WTC11 (cell line): ENCODE data around the gene CSAG2. TPM values are rescaled to one million over a fixed set of nuclear protein-coding genes. Genes with fewer than 3 reads are reported as not detected.
"Not testable (repeated sequence)": the region's sequence is repeated elsewhere in the genome, so short reads cannot be mapped to it uniquely, and the experiment has no call there.

Experiments used
- ATAC-seq: fragments of 200-7000 bp; cut with Tn5 transposase; 2 replicates; pipeline ENCODE4 v1.10.0; 2021; ENCODE audit warnings: mild to moderate bottlenecking, moderate library complexity
- CTCF ChIA-PET: fragments of 300-600 bp; sonication (Branson Sonifier 250); formaldehyde crosslinking; loops from one replicate; lab custom pipeline; 2021; ENCODE audit warnings: antibody characterized with exemption; lab: Charles Lee
- POLR2A ChIA-PET: fragments of 350-600 bp; sonication (Branson Sonifier 250); formaldehyde crosslinking; loops from one replicate; lab custom pipeline; 2021; ENCODE audit warnings: antibody characterized with exemption; lab: Charles Lee
- DNase-seq: peaks from one replicate; pipeline ENCODE4 v3.0.0; 2021; ENCODE audit warnings: low spot score
- H3K27ac Mint-ChIP-seq: 2 replicates; pipeline ENCODE4 v1.8.0; 2021; ENCODE audit warnings: mixed read lengths
- H3K27me3 Mint-ChIP-seq: 2 replicates; pipeline ENCODE4 v1.8.0; 2021; ENCODE audit warnings: low read depth, mild to moderate bottlenecking, moderate library complexity, mixed read lengths
- H3K36me3 Mint-ChIP-seq: 2 replicates; pipeline ENCODE4 v1.8.0; 2021; ENCODE audit warnings: mixed read lengths
- H3K4me1 Mint-ChIP-seq: 2 replicates; pipeline ENCODE4 v1.8.0; 2022; ENCODE audit warnings: mixed read lengths
- H3K4me3 Mint-ChIP-seq: 2 replicates; pipeline ENCODE4 v1.8.0; 2021; ENCODE audit warnings: mild to moderate bottlenecking, moderate library complexity, mixed read lengths
- H3K9me3 Mint-ChIP-seq: 2 replicates; pipeline ENCODE4 v1.8.0; 2021; ENCODE audit warnings: mixed read lengths
- ATF1 ChIP-seq: sonication (generic); formaldehyde crosslinking; IDR thresholded peaks from 2 replicates; pipeline ENCODE4 v1.8.1; 2023; ENCODE audit warnings: mild to moderate bottlenecking, moderate library complexity, missing genetic modification reagents
- CREB1 ChIP-seq: sonication (generic); formaldehyde crosslinking; IDR thresholded peaks from 2 replicates; pipeline ENCODE4 v1.8.0; 2023; ENCODE audit warnings: mild to moderate bottlenecking, missing genetic modification reagents
- ESRRA ChIP-seq: sonication (generic); formaldehyde crosslinking; IDR thresholded peaks from 2 replicates; pipeline ENCODE4 v1.8.1; 2022; ENCODE audit warnings: mild to moderate bottlenecking, missing genetic modification reagents, borderline replicate concordance
- FOXP1 ChIP-seq: sonication (generic); formaldehyde crosslinking; IDR thresholded peaks from 2 replicates; pipeline ENCODE4 v1.8.0; 2022; ENCODE audit warnings: missing genetic modification reagents, mild to moderate bottlenecking, moderate library complexity, borderline replicate concordance
- IRF2 ChIP-seq: sonication (generic); formaldehyde crosslinking; IDR thresholded peaks from 2 replicates; pipeline ENCODE4 v1.8.0; 2022; ENCODE audit warnings: low read depth, missing genetic modification reagents, borderline replicate concordance
- KAT7 ChIP-seq: sonication (generic); formaldehyde crosslinking; IDR thresholded peaks from 2 replicates; pipeline ENCODE4 v1.8.1; 2023; ENCODE audit warnings: missing genetic modification reagents, mild to moderate bottlenecking, borderline replicate concordance
- NFYB ChIP-seq: sonication (generic); formaldehyde crosslinking; conservative IDR thresholded peaks from 2 replicates; pipeline ENCODE4 v1.8.0; 2022; ENCODE audit warnings: low read depth, missing genetic modification reagents
- TEAD4 ChIP-seq: sonication (generic); formaldehyde crosslinking; IDR thresholded peaks from 2 replicates; pipeline ENCODE4 v1.8.0; 2022; ENCODE audit warnings: mild to moderate bottlenecking, missing genetic modification reagents
- total RNA-seq: library from RNA; stranded (reverse); gene quantifications from 3 replicates; pipeline ENCODE4 v1.2.3, GENCODE V29; 2021
- TF ChIP-seq, protein P1 (sequence below): fragments of 250-450 bp; sonication (Bioruptor Pico); IDR thresholded peaks from 2 replicates; pipeline ENCODE4 v1.8.0; 2021; ENCODE audit warnings: mild to moderate bottlenecking
- TF ChIP-seq, protein P2 (sequence below): sonication (generic); formaldehyde crosslinking; conservative IDR thresholded peaks from 2 replicates; pipeline ENCODE4 v1.8.1; 2022; ENCODE audit warnings: mild to moderate bottlenecking, missing genetic modification reagents
- TF ChIP-seq, protein P3 (sequence below): sonication (generic); formaldehyde crosslinking; IDR thresholded peaks from 2 replicates; pipeline ENCODE4 v1.8.1; 2022; ENCODE audit warnings: mild to moderate bottlenecking, missing genetic modification reagents, moderate library complexity, borderline replicate concordance
- TF ChIP-seq, protein P4 (sequence below): sonication (generic); formaldehyde crosslinking; IDR thresholded peaks from 2 replicates; pipeline ENCODE4 v1.8.0; 2023; ENCODE audit warnings: mild to moderate bottlenecking, missing genetic modification reagents

CSAG2 gene
- total RNA-seq, 1 experiment from 2014 or later = not detected

DNA sequence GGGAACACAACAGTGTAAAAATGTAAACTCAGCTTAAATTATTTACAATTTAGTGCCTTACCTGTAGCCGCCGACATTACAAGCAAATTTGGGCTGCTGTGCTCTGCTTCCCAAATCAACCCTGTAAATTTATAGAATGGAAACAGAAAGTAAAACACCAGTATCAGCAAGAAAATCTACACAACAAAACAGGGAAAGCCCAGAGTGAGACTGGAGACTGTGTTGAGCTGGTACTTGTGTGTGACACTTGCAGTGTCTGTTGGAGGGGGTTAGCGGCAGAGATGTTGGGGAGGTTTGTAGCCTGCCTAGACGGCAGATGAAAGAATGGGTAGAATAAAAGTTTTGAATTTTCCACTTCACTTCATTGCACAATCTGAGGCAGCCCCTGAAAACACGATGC, 4.1 kb upstream of the CSAG2 start:
- H3K9me3 Mint-ChIP-seq, ATAC-seq, POLR2A ChIA-PET: not testable (repeated sequence)

DNA sequence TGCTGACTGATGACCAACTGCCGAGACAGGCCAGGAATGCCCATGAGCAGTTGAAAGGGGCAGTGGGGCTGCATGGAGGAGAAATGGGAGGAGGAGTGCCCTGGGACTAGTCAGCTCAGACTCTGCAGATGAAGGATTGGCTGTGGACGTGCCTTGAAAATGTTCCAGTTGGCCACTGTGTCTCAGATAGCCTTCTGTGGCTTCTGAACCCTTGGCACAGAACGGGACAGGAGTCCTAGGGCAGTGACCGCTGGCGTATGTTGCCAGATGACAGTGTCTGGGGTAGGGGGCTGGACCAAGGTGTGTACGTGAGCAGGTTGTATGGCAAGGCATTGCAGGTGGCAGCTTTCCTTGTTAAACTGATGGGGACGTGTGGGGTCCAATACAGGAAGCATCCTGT, 2.6 kb downstream of the CSAG2 start:
- ATAC-seq, H3K4me1 Mint-ChIP-seq, H3K4me3 Mint-ChIP-seq, CTCF ChIA-PET, H3K27ac Mint-ChIP-seq, POLR2A ChIA-PET, H3K36me3 Mint-ChIP-seq, H3K27me3 Mint-ChIP-seq, DNase-seq, H3K9me3 Mint-ChIP-seq: not testable (repeated sequence)

More for the DNA sequence above, 4.1 kb upstream of the CSAG2 start:
- H3K4me1 Mint-ChIP-seq, DNase-seq, H3K27ac Mint-ChIP-seq, H3K27me3 Mint-ChIP-seq, H3K36me3 Mint-ChIP-seq, CTCF ChIA-PET, H3K4me3 Mint-ChIP-seq: not testable (repeated sequence)

DNA sequence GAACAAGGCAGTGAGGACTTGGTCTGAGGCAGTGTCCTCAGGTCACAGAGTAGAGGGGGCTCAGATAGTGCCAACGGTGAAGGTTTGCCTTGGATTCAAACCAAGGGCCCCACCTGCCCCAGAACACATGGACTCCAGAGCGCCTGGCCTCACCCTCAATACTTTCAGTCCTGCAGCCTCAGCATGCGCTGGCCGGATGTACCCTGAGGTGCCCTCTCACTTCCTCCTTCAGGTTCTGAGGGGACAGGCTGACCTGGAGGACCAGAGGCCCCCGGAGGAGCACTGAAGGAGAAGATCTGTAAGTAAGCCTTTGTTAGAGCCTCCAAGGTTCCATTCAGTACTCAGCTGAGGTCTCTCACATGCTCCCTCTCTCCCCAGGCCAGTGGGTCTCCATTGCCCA, 8.7 kb downstream of the CSAG2 start:
- CTCF ChIA-PET, POLR2A ChIA-PET, H3K4me1 Mint-ChIP-seq, H3K4me3 Mint-ChIP-seq, ATAC-seq, H3K36me3 Mint-ChIP-seq, H3K27ac Mint-ChIP-seq, H3K9me3 Mint-ChIP-seq, H3K27me3 Mint-ChIP-seq: not testable (repeated sequence)
- DNase-seq = peak; percentile 2

DNA sequence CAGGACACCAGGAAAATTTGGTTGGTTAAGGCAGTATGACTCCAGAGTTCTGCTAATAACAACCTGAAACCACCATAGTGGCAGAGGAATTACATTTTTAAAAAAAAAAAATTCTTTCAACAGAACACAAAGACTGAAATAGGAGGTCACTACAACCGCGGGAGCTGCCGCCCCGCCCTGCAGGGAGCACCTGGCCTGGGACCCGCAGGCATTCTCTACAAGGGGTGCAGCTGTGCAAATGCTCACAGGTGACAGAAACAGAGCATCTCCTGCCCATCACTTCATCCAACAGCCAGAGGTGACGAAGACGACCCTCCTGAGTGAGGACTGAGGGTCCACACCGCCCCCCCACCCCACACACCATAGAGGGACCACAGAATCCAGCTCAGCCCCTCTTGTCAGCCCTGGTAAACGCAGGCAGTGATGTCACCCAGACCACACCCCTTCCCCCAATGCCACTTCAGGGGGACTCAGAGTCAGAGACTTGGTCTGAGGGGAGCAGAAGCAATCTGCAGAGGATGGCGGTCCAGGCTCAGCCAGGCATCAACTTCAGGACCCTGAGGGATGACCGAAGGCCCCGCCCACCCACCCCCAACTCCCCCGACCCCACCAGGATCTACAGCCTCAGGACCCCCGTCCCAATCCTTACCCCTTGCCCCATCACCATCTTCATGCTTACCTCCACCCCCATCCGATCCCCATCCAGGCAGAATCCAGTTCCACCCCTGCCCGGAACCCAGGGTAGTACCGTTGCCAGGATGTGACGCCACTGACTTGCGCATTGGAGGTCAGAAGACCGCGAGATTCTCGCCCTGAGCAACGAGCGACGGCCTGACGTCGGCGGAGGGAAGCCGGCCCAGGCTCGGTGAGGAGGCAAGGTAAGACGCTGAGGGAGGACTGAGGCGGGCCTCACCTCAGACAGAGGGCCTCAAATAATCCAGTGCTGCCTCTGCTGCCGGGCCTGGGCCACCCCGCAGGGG, 10.8 kb downstream of the CSAG2 start, which contains the start of gene MAGEA3:
MAGEA3 (plus strand) TSS at position 843 of the 980 bp plus-strand sequence. CDS start 2,039 bp downstream, outside the sequence.
- H3K4me1 Mint-ChIP-seq, DNase-seq, CTCF ChIA-PET, H3K36me3 Mint-ChIP-seq, H3K27me3 Mint-ChIP-seq, H3K4me3 Mint-ChIP-seq, H3K27ac Mint-ChIP-seq, POLR2A ChIA-PET, H3K9me3 Mint-ChIP-seq, ATAC-seq: not testable (repeated sequence)

DNA sequence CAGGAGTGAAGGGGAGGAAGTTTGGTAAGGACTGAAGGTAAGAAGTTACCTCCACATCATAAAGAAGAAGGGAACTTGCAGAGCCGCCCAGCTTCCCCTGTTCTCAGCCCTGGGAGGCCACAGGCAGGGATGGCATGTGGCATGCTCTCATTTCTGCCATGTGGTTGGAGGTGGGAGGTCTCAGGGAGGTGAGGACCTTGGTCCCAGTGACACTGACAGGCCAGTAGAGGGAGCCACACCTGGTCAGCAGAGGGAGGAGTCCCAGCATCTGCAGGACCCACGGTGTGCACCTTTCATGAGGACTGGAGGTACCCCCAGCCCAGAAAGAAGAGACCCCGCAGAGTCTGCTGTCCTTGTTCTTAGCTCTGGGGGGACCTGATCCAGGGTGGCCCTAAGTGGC, 28.1 kb downstream of the CSAG2 start:
- peak; percentile 98 for ATAC-seq
- H3K27ac Mint-ChIP-seq, DNase-seq, POLR2A ChIA-PET, H3K9me3 Mint-ChIP-seq, H3K4me1 Mint-ChIP-seq, CTCF ChIA-PET, H3K36me3 Mint-ChIP-seq, H3K4me3 Mint-ChIP-seq: not testable (repeated sequence)
- peaks cover 23% of the 10 kb centered on the region for H3K27me3 Mint-ChIP-seq

DNA sequence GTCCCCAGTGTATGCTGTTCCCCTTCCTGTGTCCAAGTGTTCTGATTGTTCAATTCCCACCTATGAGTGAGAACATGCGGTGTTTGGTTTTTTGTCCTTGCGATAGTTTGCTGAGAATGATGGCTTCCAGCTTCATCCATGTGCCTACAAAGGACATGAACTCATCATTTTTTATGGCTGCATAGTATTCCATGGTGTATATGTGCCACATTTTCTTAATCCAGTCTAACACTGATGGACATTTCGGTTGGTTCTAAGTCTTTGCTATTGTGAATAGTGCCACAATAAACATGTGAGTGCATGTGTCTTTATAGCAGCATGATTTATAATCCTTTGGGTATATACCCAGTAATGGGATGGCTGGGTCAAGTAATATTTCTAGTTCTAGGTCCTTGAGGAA, 34.4 kb downstream of the CSAG2 start:
- CTCF ChIA-PET, H3K9me3 Mint-ChIP-seq, H3K27ac Mint-ChIP-seq, H3K36me3 Mint-ChIP-seq, DNase-seq, POLR2A ChIA-PET, H3K4me3 Mint-ChIP-seq, ATAC-seq, H3K4me1 Mint-ChIP-seq: not testable (repeated sequence)
- H3K27me3 Mint-ChIP-seq = peaks cover 37% of the 10 kb centered on the region

DNA sequence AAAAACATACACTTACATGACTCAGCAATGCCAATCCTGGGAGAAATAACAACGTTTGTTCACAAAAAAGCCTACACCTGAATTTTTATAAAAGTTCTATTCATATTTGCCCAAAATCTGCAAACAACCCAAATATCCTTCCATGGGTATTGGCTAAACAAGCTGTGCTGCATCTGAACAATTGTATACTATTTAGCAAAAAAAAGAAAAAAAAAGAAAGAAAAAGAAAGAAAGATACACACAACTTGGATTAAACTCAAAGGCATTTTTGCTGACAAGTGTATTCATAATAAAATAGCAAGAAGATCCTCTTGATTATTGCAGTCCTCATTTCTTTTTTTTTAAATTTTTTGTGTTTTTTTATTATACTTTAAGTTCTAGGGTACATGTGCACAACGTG, 34.9 kb downstream of the CSAG2 start:
- H3K4me3 Mint-ChIP-seq = no peak overlapping the region
- TF ChIP-seq KAT7 (no peak), ATF1 (CRISPR knock-in tag) (no peak), CREB1 (CRISPR knock-in tag) (no peak), FOXP1 (no peak), TEAD4 (CRISPR knock-in tag) (no peak), IRF2 (CRISPR knock-in tag) (no peak), NFYB (CRISPR knock-in tag) (no peak), ESRRA (CRISPR knock-in tag) (no peak)
- TF ChIP-seq, protein P1, sequence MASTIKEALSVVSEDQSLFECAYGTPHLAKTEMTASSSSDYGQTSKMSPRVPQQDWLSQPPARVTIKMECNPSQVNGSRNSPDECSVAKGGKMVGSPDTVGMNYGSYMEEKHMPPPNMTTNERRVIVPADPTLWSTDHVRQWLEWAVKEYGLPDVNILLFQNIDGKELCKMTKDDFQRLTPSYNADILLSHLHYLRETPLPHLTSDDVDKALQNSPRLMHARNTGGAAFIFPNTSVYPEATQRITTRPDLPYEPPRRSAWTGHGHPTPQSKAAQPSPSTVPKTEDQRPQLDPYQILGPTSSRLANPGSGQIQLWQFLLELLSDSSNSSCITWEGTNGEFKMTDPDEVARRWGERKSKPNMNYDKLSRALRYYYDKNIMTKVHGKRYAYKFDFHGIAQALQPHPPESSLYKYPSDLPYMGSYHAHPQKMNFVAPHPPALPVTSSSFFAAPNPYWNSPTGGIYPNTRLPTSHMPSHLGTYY (CRISPR knock-in tag) = no peak
- TF ChIP-seq, protein P2, sequence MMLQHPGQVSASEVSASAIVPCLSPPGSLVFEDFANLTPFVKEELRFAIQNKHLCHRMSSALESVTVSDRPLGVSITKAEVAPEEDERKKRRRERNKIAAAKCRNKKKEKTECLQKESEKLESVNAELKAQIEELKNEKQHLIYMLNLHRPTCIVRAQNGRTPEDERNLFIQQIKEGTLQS (CRISPR knock-in tag) = no peak
- TF ChIP-seq, protein P3, sequence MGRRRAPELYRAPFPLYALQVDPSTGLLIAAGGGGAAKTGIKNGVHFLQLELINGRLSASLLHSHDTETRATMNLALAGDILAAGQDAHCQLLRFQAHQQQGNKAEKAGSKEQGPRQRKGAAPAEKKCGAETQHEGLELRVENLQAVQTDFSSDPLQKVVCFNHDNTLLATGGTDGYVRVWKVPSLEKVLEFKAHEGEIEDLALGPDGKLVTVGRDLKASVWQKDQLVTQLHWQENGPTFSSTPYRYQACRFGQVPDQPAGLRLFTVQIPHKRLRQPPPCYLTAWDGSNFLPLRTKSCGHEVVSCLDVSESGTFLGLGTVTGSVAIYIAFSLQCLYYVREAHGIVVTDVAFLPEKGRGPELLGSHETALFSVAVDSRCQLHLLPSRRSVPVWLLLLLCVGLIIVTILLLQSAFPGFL (CRISPR knock-in tag) = no peak
- TF ChIP-seq, protein P4, sequence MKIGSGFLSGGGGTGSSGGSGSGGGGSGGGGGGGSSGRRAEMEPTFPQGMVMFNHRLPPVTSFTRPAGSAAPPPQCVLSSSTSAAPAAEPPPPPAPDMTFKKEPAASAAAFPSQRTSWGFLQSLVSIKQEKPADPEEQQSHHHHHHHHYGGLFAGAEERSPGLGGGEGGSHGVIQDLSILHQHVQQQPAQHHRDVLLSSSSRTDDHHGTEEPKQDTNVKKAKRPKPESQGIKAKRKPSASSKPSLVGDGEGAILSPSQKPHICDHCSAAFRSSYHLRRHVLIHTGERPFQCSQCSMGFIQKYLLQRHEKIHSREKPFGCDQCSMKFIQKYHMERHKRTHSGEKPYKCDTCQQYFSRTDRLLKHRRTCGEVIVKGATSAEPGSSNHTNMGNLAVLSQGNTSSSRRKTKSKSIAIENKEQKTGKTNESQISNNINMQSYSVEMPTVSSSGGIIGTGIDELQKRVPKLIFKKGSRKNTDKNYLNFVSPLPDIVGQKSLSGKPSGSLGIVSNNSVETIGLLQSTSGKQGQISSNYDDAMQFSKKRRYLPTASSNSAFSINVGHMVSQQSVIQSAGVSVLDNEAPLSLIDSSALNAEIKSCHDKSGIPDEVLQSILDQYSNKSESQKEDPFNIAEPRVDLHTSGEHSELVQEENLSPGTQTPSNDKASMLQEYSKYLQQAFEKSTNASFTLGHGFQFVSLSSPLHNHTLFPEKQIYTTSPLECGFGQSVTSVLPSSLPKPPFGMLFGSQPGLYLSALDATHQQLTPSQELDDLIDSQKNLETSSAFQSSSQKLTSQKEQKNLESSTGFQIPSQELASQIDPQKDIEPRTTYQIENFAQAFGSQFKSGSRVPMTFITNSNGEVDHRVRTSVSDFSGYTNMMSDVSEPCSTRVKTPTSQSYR (CRISPR knock-in tag) = no peak
- H3K4me1 Mint-ChIP-seq = no peaks in the 10 kb centered on the region
- no peaks in the 10 kb centered on the region for H3K9me3 Mint-ChIP-seq
- ATAC-seq (no peak), DNase-seq (no peak)
- ChIA-PET CTCF (no interaction called here), POLR2A (no interaction called here)
- peaks cover 37% of the 10 kb centered on the region for H3K27me3 Mint-ChIP-seq
- no peaks in the 10 kb centered on the region for H3K36me3 Mint-ChIP-seq
- no peak overlapping the region for H3K27ac Mint-ChIP-seq
